Activated naive CD4-positive, alpha-beta T cell treated with anti-CD3 and anti-CD28 coated beads for 36 hours (primary cell): Measurements from ENCODE around the gene RANGAP1. TPM values are rescaled to one million over a fixed set of nuclear protein-coding genes. Genes with fewer than 3 reads are reported as not detected.

Experiments used
- CTCF ChIA-PET: fragments of 350-600 bp; sonication (Branson Sonifier 250); formaldehyde crosslinking; loops from one replicate; lab custom pipeline; 2021; ENCODE audit warnings: antibody characterized with exemption; lab: Charles Lee
- DNase-seq: peaks from one replicate; pipeline ENCODE4 v3.0.0-alpha.2; 2020
- H3K27ac Mint-ChIP-seq: one replicate; pipeline ENCODE4 v1.8.0; 2021; ENCODE audit warnings: mild to moderate bottlenecking, mixed read lengths
- H3K27me3 Mint-ChIP-seq: one replicate; pipeline ENCODE4 v1.8.0; 2021; ENCODE audit warnings: low read depth, mixed read lengths
- H3K36me3 Mint-ChIP-seq: one replicate; pipeline ENCODE4 v1.8.0; 2021; ENCODE audit warnings: low read depth, mixed read lengths
- H3K4me1 Mint-ChIP-seq: one replicate; pipeline ENCODE4 v1.8.0; 2021; ENCODE audit warnings: low read depth, mixed read lengths
- H3K4me3 Mint-ChIP-seq: one replicate; pipeline ENCODE4 v1.8.0; 2021; ENCODE audit warnings: mild to moderate bottlenecking, moderate library complexity, mixed read lengths
- H3K9me3 Mint-ChIP-seq: one replicate; pipeline ENCODE4 v1.8.0; 2021; ENCODE audit warnings: mixed read lengths
- intact Hi-C: fragments of 100-400 bp; cut with micrococcal nuclease; formaldehyde crosslinking; loops from one replicate; pipeline ENCODE4 v1.15.1; 2023
- total RNA-seq, 2 experiments: library from RNA; stranded (reverse); gene quantifications; one replicate each; pipeline ENCODE4 v1.2.3, GENCODE V29; 2021

Gene RANGAP1
- total RNA-seq, 2 experiments from 2014 or later = 173 to 174 TPM

GRCh38 chr22:41290262-41291221 is 4.6 kb upstream of the RANGAP1 start:
- H3K4me1 Mint-ChIP-seq = peaks cover 13% of the 10 kb centered on the region
- H3K36me3 Mint-ChIP-seq = no peaks in the 10 kb centered on the region
- H3K4me3 Mint-ChIP-seq = no peak overlapping the region
- intact Hi-C loops = no loop called here
- H3K27me3 Mint-ChIP-seq = no peaks in the 10 kb centered on the region
- H3K9me3 Mint-ChIP-seq = no peaks in the 10 kb centered on the region
- no peak for DNase-seq
- CTCF ChIA-PET = no interaction called here
- H3K27ac Mint-ChIP-seq = no peak overlapping the region

- Mint-ChIP-seq H3K4me3 (no peak overlapping the region), H3K27ac (no peak overlapping the region), H3K4me1 (peaks cover 18% of the 10 kb centered on the region), H3K9me3 (no peaks in the 10 kb centered on the region), H3K36me3 (peaks cover 7% of the 10 kb centered on the region), H3K27me3 (no peaks in the 10 kb centered on the region)
- intact Hi-C loops = loop anchor here (5.0 to 10.0 kb wide), 3 partner anchors 757 to 1755 kb away; partner anchors contain the start of gene RPS19BP1
- CTCF ChIA-PET = no interaction called here
- no peak for DNase-seq
Observed at GRCh38 chr22:41289671-41290070, 3.7 kb upstream of the RANGAP1 start.

- Mint-ChIP-seq H3K36me3 (peaks cover 15% of the 10 kb centered on the region), H3K27ac (peak overlapping the region; percentile 83), H3K4me1 (peaks cover 25% of the 10 kb centered on the region), H3K4me3 (peak overlapping the region; percentile 36), H3K9me3 (no peaks in the 10 kb centered on the region), H3K27me3 (no peaks in the 10 kb centered on the region)
- intact Hi-C loops = loop anchor here (5.0 to 10.0 kb wide), 3 partner anchors 756 to 1754 kb away; partner anchors contain the start of gene RPS19BP1
- CTCF ChIA-PET = no interaction called here
- no peak for DNase-seq
Observed at GRCh38 chr22:41288245-41288946, 2.4 kb upstream of the RANGAP1 start.

- intact Hi-C loops = loop anchor here (1.0 to 10.0 kb wide), 14 partner anchors 15 to 1752 kb away; partner anchors contain the start of genes ACO2, DESI1, L3MBTL2 and PMM1
- peaks cover 23% of the 10 kb centered on the region for H3K36me3 Mint-ChIP-seq
- peak overlapping the region; percentile 100 for H3K27ac Mint-ChIP-seq
- CTCF ChIA-PET = interaction anchor here (1.2 kb wide), 1 partner anchor 15 kb away, joined by 3 read pairs; the partner anchor contains the start of gene ZC3H7B
- H3K9me3 Mint-ChIP-seq = no peaks in the 10 kb centered on the region
- peak; percentile 77 for DNase-seq
- H3K4me1 Mint-ChIP-seq = peaks cover 33% of the 10 kb centered on the region
- no peaks in the 10 kb centered on the region for H3K27me3 Mint-ChIP-seq
- peak overlapping the region; percentile 98 for H3K4me3 Mint-ChIP-seq
Observed at GRCh38 chr22:41286639-41287091, 678 bp upstream of the RANGAP1 start.

- H3K36me3 Mint-ChIP-seq = peaks cover 34% of the 10 kb centered on the region
Observed at GRCh38 chr22:41285441-41285819, 557 bp downstream of the RANGAP1 start.

GRCh38 chr22:41284465-41284864 is 1.5 kb downstream of the RANGAP1 start:
- intact Hi-C loops = loop anchor here (10.0 kb wide), 2 partner anchors 1340 to 1750 kb away; partner anchors contain the start of gene RPS19BP1
- peaks cover 41% of the 10 kb centered on the region for H3K36me3 Mint-ChIP-seq

More at GRCh38 chr22:41285441-41285819, 557 bp downstream of the RANGAP1 start:
- Mint-ChIP-seq H3K4me3 (peak overlapping the region; percentile 98), H3K27ac (peak overlapping the region; percentile 100), H3K4me1 (peaks cover 40% of the 10 kb centered on the region), H3K9me3 (no peaks in the 10 kb centered on the region), H3K27me3 (no peaks in the 10 kb centered on the region)
- peak; percentile 97 for DNase-seq
- CTCF ChIA-PET = interaction anchor here (1.2 kb wide), 1 partner anchor 16 kb away, joined by 3 read pairs; the partner anchor contains the start of gene ZC3H7B
- intact Hi-C loops = loop anchor here (1.0 to 10.0 kb wide), 5 partner anchors 68 to 1751 kb away; partner anchors contain the start of genes POLR3H and RPS19BP1

GRCh38 chr22:41280854-41281253 is 5.1 kb downstream of the RANGAP1 start:
- no peaks in the 10 kb centered on the region for H3K27me3 Mint-ChIP-seq
- H3K4me3 Mint-ChIP-seq = no peak overlapping the region
- no peaks in the 10 kb centered on the region for H3K9me3 Mint-ChIP-seq
- CTCF ChIA-PET = no interaction called here
- no peak overlapping the region for H3K27ac Mint-ChIP-seq
- no peak for DNase-seq
- H3K4me1 Mint-ChIP-seq = peaks cover 28% of the 10 kb centered on the region
- intact Hi-C loops = loop anchor here (10.0 kb wide), 2 partner anchors 1336 to 1746 kb away; partner anchors contain the start of gene RPS19BP1
- peaks cover 68% of the 10 kb centered on the region for H3K36me3 Mint-ChIP-seq

More at GRCh38 chr22:41284465-41284864, 1.5 kb downstream of the RANGAP1 start:
- Mint-ChIP-seq H3K4me3 (peak overlapping the region; percentile 98), H3K27me3 (no peaks in the 10 kb centered on the region), H3K9me3 (no peaks in the 10 kb centered on the region), H3K27ac (peak overlapping the region; percentile 100), H3K4me1 (peaks cover 40% of the 10 kb centered on the region)
- no peak for DNase-seq
- CTCF ChIA-PET = interaction anchor here (0.9 kb wide), 1 partner anchor 14 kb away, joined by 4 read pairs; no protein-coding TSS in a partner anchor

GRCh38 chr22:41280065-41280464 is 5.9 kb downstream of the RANGAP1 start:
- Mint-ChIP-seq H3K27me3 (no peaks in the 10 kb centered on the region), H3K27ac (peak overlapping the region; percentile 56), H3K9me3 (no peaks in the 10 kb centered on the region), H3K4me3 (no peak overlapping the region), H3K36me3 (peaks cover 70% of the 10 kb centered on the region), H3K4me1 (peaks cover 26% of the 10 kb centered on the region)
- DNase-seq = no peak
- CTCF ChIA-PET = no interaction called here
- intact Hi-C loops = loop anchor here (10.0 kb wide), 2 partner anchors 1335 to 1745 kb away; partner anchors contain the start of gene RPS19BP1

- Mint-ChIP-seq H3K36me3 (peaks cover 68% of the 10 kb centered on the region), H3K27me3 (no peaks in the 10 kb centered on the region), H3K9me3 (no peaks in the 10 kb centered on the region), H3K27ac (no peak overlapping the region), H3K4me1 (peaks cover 4% of the 10 kb centered on the region), H3K4me3 (no peak overlapping the region)
- CTCF ChIA-PET = no interaction called here
- no peak for DNase-seq
- intact Hi-C loops = no loop called here
Observed at GRCh38 chr22:41274856-41275255, 11.1 kb downstream of the RANGAP1 start.

- CTCF ChIA-PET = no interaction called here
- H3K9me3 Mint-ChIP-seq = no peaks in the 10 kb centered on the region
Observed at GRCh38 chr22:41273128-41273527, 12.9 kb downstream of the RANGAP1 start.

GRCh38 chr22:41271787-41272186 is 14.2 kb downstream of the RANGAP1 start:
- intact Hi-C loops = no loop called here
- Mint-ChIP-seq H3K4me3 (no peak overlapping the region), H3K27ac (no peak overlapping the region), H3K4me1 (peaks cover 2% of the 10 kb centered on the region), H3K36me3 (peaks cover 61% of the 10 kb centered on the region), H3K27me3 (no peaks in the 10 kb centered on the region), H3K9me3 (no peaks in the 10 kb centered on the region)
- CTCF ChIA-PET = no interaction called here
- no peak for DNase-seq

More at GRCh38 chr22:41273128-41273527, 12.9 kb downstream of the RANGAP1 start:
- Mint-ChIP-seq H3K27ac (no peak overlapping the region), H3K4me3 (no peak overlapping the region), H3K27me3 (no peaks in the 10 kb centered on the region), H3K36me3 (peaks cover 64% of the 10 kb centered on the region), H3K4me1 (peaks cover 4% of the 10 kb centered on the region)
- no peak for DNase-seq
- intact Hi-C loops = no loop called here

GRCh38 chr22:41267958-41268357 is 18.0 kb downstream of the RANGAP1 start:
- Mint-ChIP-seq H3K36me3 (peaks cover 56% of the 10 kb centered on the region), H3K27ac (no peak overlapping the region), H3K4me3 (no peak overlapping the region), H3K9me3 (no peaks in the 10 kb centered on the region), H3K27me3 (no peaks in the 10 kb centered on the region), H3K4me1 (peaks cover 6% of the 10 kb centered on the region)
- intact Hi-C loops = no loop called here
- CTCF ChIA-PET = no interaction called here
- no peak for DNase-seq
